Measurements from ENCODE around the gene ZNF777. TPM values are rescaled to one million over a fixed set of nuclear protein-coding genes. Genes with fewer than 3 reads are reported as not detected.

The ZNF777 gene
- total RNA-seq, 1 donor from 2014 or later, result 15.1 TPM

GRCh38 chr7:149440222-149440621 is 20.6 kb downstream of the ZNF777 start:
- Mint-ChIP-seq H3K9me3 (ENCODE audit: low read depth) (no peaks in the 10 kb centered on the region), H3K4me3 (ENCODE audit: unreplicated experiment) (no peak overlapping the region), H3K27ac (ENCODE audit: unreplicated experiment) (no peak overlapping the region), H3K36me3 (ENCODE audit: low read depth) (peaks cover 21% of the 10 kb centered on the region), H3K4me1 (ENCODE audit: low read depth) (no peaks in the 10 kb centered on the region), H3K27me3 (ENCODE audit: low read depth) (no peaks in the 10 kb centered on the region)
- TF ChIP-seq CTCF (IDR thresholded peaks at IDR 0.05), result no peak
- no peak for DNase-seq (ENCODE audit: low spot score)

- no peak for TF ChIP-seq CTCF (IDR thresholded peaks at IDR 0.05)
- no peaks in the 10 kb centered on the region for H3K9me3 Mint-ChIP-seq (ENCODE audit: low read depth)
- no peak overlapping the region for H3K4me3 Mint-ChIP-seq (ENCODE audit: unreplicated experiment)
- peaks cover 27% of the 10 kb centered on the region for H3K36me3 Mint-ChIP-seq (ENCODE audit: low read depth)
- no peaks in the 10 kb centered on the region for H3K4me1 Mint-ChIP-seq (ENCODE audit: low read depth)
- no peak for DNase-seq (ENCODE audit: low spot score)
- no peak overlapping the region for H3K27ac Mint-ChIP-seq (ENCODE audit: unreplicated experiment)
- H3K27me3 Mint-ChIP-seq (ENCODE audit: low read depth), result no peaks in the 10 kb centered on the region
Measured at GRCh38 chr7:149436358-149436757, 24.5 kb downstream of the ZNF777 start.

GRCh38 chr7:149433124-149433523 is 27.7 kb downstream of the ZNF777 start:
- Mint-ChIP-seq H3K4me3 (ENCODE audit: unreplicated experiment) (no peak overlapping the region), H3K36me3 (ENCODE audit: low read depth) (peaks cover 39% of the 10 kb centered on the region), H3K27ac (ENCODE audit: unreplicated experiment) (no peak overlapping the region), H3K4me1 (ENCODE audit: low read depth) (no peaks in the 10 kb centered on the region), H3K9me3 (ENCODE audit: low read depth) (no peaks in the 10 kb centered on the region), H3K27me3 (ENCODE audit: low read depth) (no peaks in the 10 kb centered on the region)
- TF ChIP-seq CTCF (IDR thresholded peaks at IDR 0.05), result no peak
- no peak for DNase-seq (ENCODE audit: low spot score)

GRCh38 chr7:149432121-149432691 is 28.7 kb downstream of the ZNF777 start:
- H3K27ac Mint-ChIP-seq (ENCODE audit: unreplicated experiment), result no peak overlapping the region
- peaks cover 35% of the 10 kb centered on the region for H3K36me3 Mint-ChIP-seq (ENCODE audit: low read depth)
- no peaks in the 10 kb centered on the region for H3K9me3 Mint-ChIP-seq (ENCODE audit: low read depth)
- TF ChIP-seq CTCF (IDR thresholded peaks at IDR 0.05), result no peak
- no peak for DNase-seq (ENCODE audit: low spot score)
- H3K4me1 Mint-ChIP-seq (ENCODE audit: low read depth), result no peaks in the 10 kb centered on the region
- H3K27me3 Mint-ChIP-seq (ENCODE audit: low read depth), result no peaks in the 10 kb centered on the region
- H3K4me3 Mint-ChIP-seq (ENCODE audit: unreplicated experiment), result no peak overlapping the region

- Mint-ChIP-seq H3K27ac (ENCODE audit: unreplicated experiment) (no peak overlapping the region), H3K36me3 (ENCODE audit: low read depth) (peaks cover 33% of the 10 kb centered on the region)
Measured at GRCh38 chr7:149431486-149432120, 29.3 kb downstream of the ZNF777 start.

More at GRCh38 chr7:149431486-149432120, 29.3 kb downstream of the ZNF777 start:
- H3K4me1 Mint-ChIP-seq (ENCODE audit: low read depth), result no peaks in the 10 kb centered on the region
- TF ChIP-seq CTCF (IDR thresholded peaks at IDR 0.05), result no peak
- H3K9me3 Mint-ChIP-seq (ENCODE audit: low read depth), result no peaks in the 10 kb centered on the region
- H3K4me3 Mint-ChIP-seq (ENCODE audit: unreplicated experiment), result no peak overlapping the region
- no peak for DNase-seq (ENCODE audit: low spot score)
- no peaks in the 10 kb centered on the region for H3K27me3 Mint-ChIP-seq (ENCODE audit: low read depth)

Data from chondrocyte (in vitro differentiated cells).